ENCODE data around the gene SWAP70. TPM values are rescaled to one million over a fixed set of nuclear protein-coding genes. Genes with fewer than 3 reads are reported as not detected.

Gene SWAP70
- total and polyA plus RNA-seq, 2 of the 8 experiments (the other 6 are each of a cell fraction or from before 2014, with no cell fraction given): 14.8 to 37.5 TPM

- TF ChIP-seq ATF3 (IDR thresholded peaks at IDR 0.05; ENCODE audit: insufficient read depth, low read depth, low read length): no peak
- TF ChIP-seq TBP (IDR thresholded peaks at IDR 0.05; ENCODE audit: low read depth, low read length): no peak
- TF ChIP-seq NRF1 (IDR thresholded peaks at IDR 0.05; ENCODE audit: low read depth, low read length): no peak
- TF ChIP-seq CEBPB (IDR thresholded peaks at IDR 0.05; ENCODE audit: low read depth, low read length): no peak
- no peak for TF ChIP-seq YY1 (IDR thresholded peaks at IDR 0.05; ENCODE audit: low read depth, low read length)
- TF ChIP-seq POLR2AphosphoS5 (IDR thresholded peaks at IDR 0.05; ENCODE audit: low read depth, low read length): no peak
Observed at GRCh38 chr11:9747229-9747628, 83.4 kb downstream of the SWAP70 start (continued).
